GM23338 (cell line): Measurements from ENCODE around the gene BCO1. TPM values are rescaled to one million over a fixed set of nuclear protein-coding genes. Genes with fewer than 3 reads are reported as not detected.

Experiments used
- ATAC-seq: fragments of 200-7000 bp; cut with Tn5 transposase; 3 replicates; pipeline ENCODE4 v1.9.1; 2020
- DNase-seq: peaks from one replicate; pipeline ENCODE4 v3.0.0-alpha.2; 2015; ENCODE audit warnings: low spot score
- H2AFZ ChIP-seq: fragments of 200-600 bp; sonication (generic); 2 replicates; pipeline ENCODE4 v1.8.0; 2016; ENCODE audit warnings: antibody characterized with exemption, mild to moderate bottlenecking, moderate library complexity
- H3F3A ChIP-seq: fragments of 200-600 bp; sonication (generic); replicated peaks from 2 replicates; pipeline ENCODE4 v1.8.0; 2017; ENCODE audit warnings: antibody characterized with exemption, mixed run types, low read depth
- H3K27ac ChIP-seq: fragments of 200-600 bp; sonication (generic); 2 replicates; pipeline ENCODE4 v1.6.1; 2016; ENCODE audit warnings: low read depth
- H3K27me3 ChIP-seq: fragments of 200-600 bp; sonication (generic); 2 replicates; pipeline ENCODE4 v1.8.0; 2016; ENCODE audit warnings: mild to moderate bottlenecking, mixed run types, moderate library complexity; ENCODE audit not compliant: insufficient read depth
- H3K36me3 ChIP-seq: fragments of 200-600 bp; sonication (generic); 2 replicates; pipeline ENCODE4 v1.8.0; 2016; ENCODE audit warnings: mild to moderate bottlenecking; ENCODE audit not compliant: insufficient read depth
- H3K4me1 ChIP-seq: fragments of 200-600 bp; sonication (generic); 2 replicates; pipeline ENCODE4 v1.8.0; 2016; ENCODE audit warnings: mild to moderate bottlenecking, moderate library complexity; ENCODE audit not compliant: insufficient read depth
- H3K4me2 ChIP-seq: fragments of 200-600 bp; sonication (generic); 2 replicates; pipeline ENCODE4 v1.7.1; 2017; ENCODE audit warnings: mixed run types
- H3K4me3 ChIP-seq: fragments of 200-600 bp; sonication (generic); 2 replicates; pipeline ENCODE4 v1.6.1; 2016; ENCODE audit warnings: mixed run types
- H3K79me2 ChIP-seq: fragments of 200-600 bp; sonication (generic); replicated peaks from 2 replicates; pipeline ENCODE4 v1.8.0; 2017; ENCODE audit warnings: mild to moderate bottlenecking; ENCODE audit not compliant: insufficient read depth
- H3K9me2 ChIP-seq: fragments of 200-600 bp; sonication (generic); 2 replicates; pipeline ENCODE4 v1.8.0; 2017; ENCODE audit not compliant: insufficient read depth
- H4K20me1 ChIP-seq: fragments of 200-600 bp; sonication (generic); replicated peaks from 2 replicates; pipeline ENCODE4 v1.8.0; 2017; ENCODE audit warnings: mild to moderate bottlenecking; ENCODE audit not compliant: insufficient read depth
- H3K27ac Mint-ChIP-seq: 2 replicates; pipeline ENCODE4 v1.8.0; 2020; ENCODE audit warnings: inconsistent platforms, mild to moderate bottlenecking, moderate library complexity, mixed read lengths
- H3K27me3 Mint-ChIP-seq: 3 replicates; pipeline ENCODE4 v1.8.0; 2022; ENCODE audit warnings: low read depth, mild to moderate bottlenecking, moderate library complexity, mixed read lengths, inconsistent platforms; ENCODE audit not compliant: insufficient read depth, poor library complexity
- H3K36me3 Mint-ChIP-seq: 3 replicates; pipeline ENCODE4 v1.8.0; 2021; ENCODE audit warnings: low read depth, mild to moderate bottlenecking, inconsistent platforms, moderate library complexity, mixed read lengths
- H3K4me1 Mint-ChIP-seq: 3 replicates; pipeline ENCODE4 v1.8.0; 2020; ENCODE audit warnings: mild to moderate bottlenecking, inconsistent platforms, mixed read lengths
- H3K4me3 Mint-ChIP-seq: 3 replicates; pipeline ENCODE4 v1.8.0; 2021; ENCODE audit warnings: moderate library complexity, mild to moderate bottlenecking, inconsistent platforms, mixed read lengths
- H3K9me3 Mint-ChIP-seq: 3 replicates; pipeline ENCODE4 v1.8.0; 2020; ENCODE audit warnings: moderate library complexity, mild to moderate bottlenecking, inconsistent platforms, mixed read lengths
- CREB1 ChIP-seq: fragments of 250-450 bp; sonication (Bioruptor Pico); IDR thresholded peaks from 2 replicates; pipeline ENCODE4 v1.5.0; 2020; ENCODE audit warnings: low read depth, mild to moderate bottlenecking, moderate library complexity
- EZH2 ChIP-seq: fragments of 200-600 bp; sonication (generic); IDR thresholded peaks from one replicate; pipeline ENCODE4 v1.8.0; 2017; ENCODE audit warnings: antibody characterized with exemption, mild to moderate bottlenecking, low read depth; ENCODE audit not compliant: unreplicated experiment
- EZH2phosphoT487 ChIP-seq: fragments of 200-600 bp; sonication (generic); IDR thresholded peaks from one replicate; pipeline ENCODE4 v1.8.1; 2018; ENCODE audit warnings: antibody characterized with exemption; ENCODE audit not compliant: unreplicated experiment
- JUNB ChIP-seq: IDR thresholded peaks from one replicate; pipeline ENCODE4 v1.6.1; 2016; ENCODE audit warnings: antibody characterized with exemption; ENCODE audit not compliant: unreplicated experiment
- NANOG ChIP-seq: IDR thresholded peaks from 2 replicates; pipeline ENCODE4 v1.6.1; 2016; ENCODE audit warnings: antibody characterized with exemption, borderline replicate concordance
- POLR2AphosphoS5 ChIP-seq: IDR thresholded peaks from 2 replicates; pipeline ENCODE4 v1.6.1; 2016; ENCODE audit warnings: antibody characterized with exemption, low read depth
- STAT1 ChIP-seq: IDR thresholded peaks from one replicate; pipeline ENCODE4 v1.6.1; 2016; ENCODE audit warnings: antibody characterized with exemption; ENCODE audit not compliant: unreplicated experiment
- ZNF114 ChIP-seq: fragments of 250-450 bp; sonication (Bioruptor Pico); IDR thresholded peaks from 2 replicates; pipeline ENCODE4 v1.5.0; 2020; ENCODE audit warnings: mild to moderate bottlenecking, moderate library complexity
- ZNF331 ChIP-seq: fragments of 250-450 bp; sonication (Bioruptor Pico); IDR thresholded peaks from 2 replicates; pipeline ENCODE4 v1.5.0; 2020; ENCODE audit warnings: low read depth, mild to moderate bottlenecking, moderate library complexity
- polyA plus RNA-seq: library from polyadenylated mRNA; unstranded; fragments of >200 nt; fragmentation: Nextera tagmentation; extraction: Ambion mirVana; gene quantifications from 2 replicates; pipeline ENCODE4 v1.2.1, GENCODE V29; 2016
- total RNA-seq: library from RNA; depleted of rRNA; stranded (reverse); fragments of >200 nt; shearing (Covaris generic); gene quantifications from 2 replicates; pipeline ENCODE4 v1.2.3, GENCODE V29; 2014
- TF ChIP-seq, protein P1 (sequence below): fragments of 250-450 bp; sonication (Bioruptor Pico); IDR thresholded peaks from 2 replicates; pipeline ENCODE4 v1.5.0; 2020; ENCODE audit warnings: mild to moderate bottlenecking, moderate library complexity
- TF ChIP-seq, protein P2 (sequence below): IDR thresholded peaks from one replicate; pipeline ENCODE4 v1.6.1; 2018; ENCODE audit warnings: antibody characterized with exemption; ENCODE audit not compliant: unreplicated experiment
- TF ChIP-seq, protein P3 (sequence below): IDR thresholded peaks from 2 replicates; pipeline ENCODE4 v1.6.1; 2016; ENCODE audit warnings: antibody characterized with exemption
- TF ChIP-seq, protein P4 (sequence below), 2 experiments: fragments of 200-600 bp in 1 of 2; sonication (generic) in 1 of 2; conservative IDR thresholded peaks; 2 replicates each; pipeline versions ENCODE4 v1.5.1 to v1.6.1; 2016 to 2017; ENCODE audit warnings: antibody characterized with exemption in 2 of 2, low read depth in 2 of 2, mild to moderate bottlenecking in 2 of 2, moderate library complexity in 1 of 2

Gene BCO1
- total and polyA plus RNA-seq, 2 experiments from 2014 or later: 0.28 TPM; not detected in 1

DNA sequence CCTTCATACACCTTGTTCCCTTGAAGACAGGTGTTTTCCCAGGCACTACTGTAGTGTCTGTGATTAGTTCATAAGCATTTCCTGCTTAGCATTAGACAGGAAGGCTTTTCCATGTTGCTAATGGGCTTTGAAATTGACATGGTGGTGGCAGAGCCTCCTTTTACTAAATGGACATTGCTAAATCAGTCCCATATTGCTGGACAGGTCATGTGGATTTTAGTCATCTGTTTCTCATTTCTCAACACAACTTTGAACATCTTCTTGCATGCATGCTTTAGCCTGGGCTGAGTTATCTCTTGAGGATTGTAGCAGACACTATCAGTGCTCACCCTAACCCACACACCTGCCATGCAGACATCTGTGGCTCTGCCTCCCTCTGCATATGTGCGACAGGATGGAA lies 13.7 kb upstream of the BCO1 start:
- H3K36me3 ChIP-seq: no peaks in the 10 kb centered on the region
- no peaks in the 10 kb centered on the region for H4K20me1 ChIP-seq
- no peak overlapping the region for H3K4me2 ChIP-seq
- H3F3A ChIP-seq: no peaks in the 10 kb centered on the region
- Mint-ChIP-seq H3K36me3 (no peaks in the 10 kb centered on the region), H3K9me3 (no peaks in the 10 kb centered on the region), H3K4me1 (peaks cover 3% of the 10 kb centered on the region; the same call in 1 of the 3 replicates), H3K27ac (no peak overlapping the region), H3K4me3 (no peak overlapping the region), H3K27me3 (peaks cover 3% of the 10 kb centered on the region)
- no peak overlapping the region for H2AFZ ChIP-seq
- no peaks in the 10 kb centered on the region for H3K27me3 ChIP-seq
- no peaks in the 10 kb centered on the region; the same call in 1 of the 2 replicates for H3K4me1 ChIP-seq
- H3K9me2 ChIP-seq: no peaks in the 10 kb centered on the region
- no peak for DNase-seq
- H3K27ac ChIP-seq: no peak overlapping the region
- TF ChIP-seq CREB1 (CRISPR knock-in tag) (no peak), EZH2phosphoT487 (no peak), ZNF114 (CRISPR knock-in tag) (no peak), JUNB (no peak), EZH2 (no peak), ZNF331 (CRISPR knock-in tag) (no peak), POLR2AphosphoS5 (no peak), STAT1 (no peak), NANOG (no peak)
- TF ChIP-seq, protein P1, sequence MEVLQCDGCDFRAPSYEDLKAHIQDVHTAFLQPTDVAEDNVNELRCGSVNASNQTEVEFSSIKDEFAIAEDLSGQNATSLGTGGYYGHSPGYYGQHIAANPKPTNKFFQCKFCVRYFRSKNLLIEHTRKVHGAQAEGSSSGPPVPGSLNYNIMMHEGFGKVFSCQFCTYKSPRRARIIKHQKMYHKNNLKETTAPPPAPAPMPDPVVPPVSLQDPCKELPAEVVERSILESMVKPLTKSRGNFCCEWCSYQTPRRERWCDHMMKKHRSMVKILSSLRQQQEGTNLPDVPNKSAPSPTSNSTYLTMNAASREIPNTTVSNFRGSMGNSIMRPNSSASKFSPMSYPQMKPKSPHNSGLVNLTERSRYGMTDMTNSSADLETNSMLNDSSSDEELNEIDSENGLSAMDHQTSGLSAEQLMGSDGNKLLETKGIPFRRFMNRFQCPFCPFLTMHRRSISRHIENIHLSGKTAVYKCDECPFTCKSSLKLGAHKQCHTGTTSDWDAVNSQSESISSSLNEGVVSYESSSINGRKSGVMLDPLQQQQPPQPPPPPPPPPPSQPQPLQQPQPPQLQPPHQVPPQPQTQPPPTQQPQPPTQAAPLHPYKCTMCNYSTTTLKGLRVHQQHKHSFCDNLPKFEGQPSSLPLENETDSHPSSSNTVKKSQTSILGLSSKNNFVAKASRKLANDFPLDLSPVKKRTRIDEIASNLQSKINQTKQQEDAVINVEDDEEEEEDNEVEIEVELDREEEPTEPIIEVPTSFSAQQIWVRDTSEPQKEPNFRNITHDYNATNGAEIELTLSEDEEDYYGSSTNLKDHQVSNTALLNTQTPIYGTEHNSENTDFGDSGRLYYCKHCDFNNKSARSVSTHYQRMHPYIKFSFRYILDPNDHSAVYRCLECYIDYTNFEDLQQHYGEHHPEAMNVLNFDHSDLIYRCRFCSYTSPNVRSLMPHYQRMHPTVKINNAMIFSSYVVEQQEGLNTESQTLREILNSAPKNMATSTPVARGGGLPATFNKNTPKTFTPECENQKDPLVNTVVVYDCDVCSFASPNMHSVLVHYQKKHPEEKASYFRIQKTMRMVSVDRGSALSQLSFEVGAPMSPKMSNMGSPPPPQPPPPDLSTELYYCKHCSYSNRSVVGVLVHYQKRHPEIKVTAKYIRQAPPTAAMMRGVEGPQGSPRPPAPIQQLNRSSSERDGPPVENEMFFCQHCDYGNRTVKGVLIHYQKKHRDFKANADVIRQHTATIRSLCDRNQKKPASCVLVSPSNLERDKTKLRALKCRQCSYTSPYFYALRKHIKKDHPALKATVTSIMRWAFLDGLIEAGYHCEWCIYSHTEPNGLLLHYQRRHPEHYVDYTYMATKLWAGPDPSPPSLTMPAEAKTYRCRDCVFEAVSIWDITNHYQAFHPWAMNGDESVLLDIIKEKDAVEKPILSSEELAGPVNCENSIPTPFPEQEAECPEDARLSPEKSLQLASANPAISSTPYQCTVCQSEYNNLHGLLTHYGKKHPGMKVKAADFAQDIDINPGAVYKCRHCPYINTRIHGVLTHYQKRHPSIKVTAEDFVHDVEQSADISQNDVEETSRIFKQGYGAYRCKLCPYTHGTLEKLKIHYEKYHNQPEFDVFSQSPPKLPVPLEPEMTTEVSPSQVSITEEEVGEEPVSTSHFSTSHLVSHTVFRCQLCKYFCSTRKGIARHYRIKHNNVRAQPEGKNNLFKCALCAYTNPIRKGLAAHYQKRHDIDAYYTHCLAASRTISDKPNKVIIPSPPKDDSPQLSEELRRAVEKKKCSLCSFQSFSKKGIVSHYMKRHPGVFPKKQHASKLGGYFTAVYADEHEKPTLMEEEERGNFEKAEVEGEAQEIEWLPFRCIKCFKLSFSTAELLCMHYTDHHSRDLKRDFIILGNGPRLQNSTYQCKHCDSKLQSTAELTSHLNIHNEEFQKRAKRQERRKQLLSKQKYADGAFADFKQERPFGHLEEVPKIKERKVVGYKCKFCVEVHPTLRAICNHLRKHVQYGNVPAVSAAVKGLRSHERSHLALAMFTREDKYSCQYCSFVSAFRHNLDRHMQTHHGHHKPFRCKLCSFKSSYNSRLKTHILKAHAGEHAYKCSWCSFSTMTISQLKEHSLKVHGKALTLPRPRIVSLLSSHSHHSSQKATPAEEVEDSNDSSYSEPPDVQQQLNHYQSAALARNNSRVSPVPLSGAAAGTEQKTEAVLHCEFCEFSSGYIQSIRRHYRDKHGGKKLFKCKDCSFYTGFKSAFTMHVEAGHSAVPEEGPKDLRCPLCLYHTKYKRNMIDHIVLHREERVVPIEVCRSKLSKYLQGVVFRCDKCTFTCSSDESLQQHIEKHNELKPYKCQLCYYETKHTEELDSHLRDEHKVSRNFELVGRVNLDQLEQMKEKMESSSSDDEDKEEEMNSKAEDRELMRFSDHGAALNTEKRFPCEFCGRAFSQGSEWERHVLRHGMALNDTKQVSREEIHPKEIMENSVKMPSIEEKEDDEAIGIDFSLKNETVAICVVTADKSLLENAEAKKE (CRISPR knock-in tag): no peak
- TF ChIP-seq, protein P2, sequence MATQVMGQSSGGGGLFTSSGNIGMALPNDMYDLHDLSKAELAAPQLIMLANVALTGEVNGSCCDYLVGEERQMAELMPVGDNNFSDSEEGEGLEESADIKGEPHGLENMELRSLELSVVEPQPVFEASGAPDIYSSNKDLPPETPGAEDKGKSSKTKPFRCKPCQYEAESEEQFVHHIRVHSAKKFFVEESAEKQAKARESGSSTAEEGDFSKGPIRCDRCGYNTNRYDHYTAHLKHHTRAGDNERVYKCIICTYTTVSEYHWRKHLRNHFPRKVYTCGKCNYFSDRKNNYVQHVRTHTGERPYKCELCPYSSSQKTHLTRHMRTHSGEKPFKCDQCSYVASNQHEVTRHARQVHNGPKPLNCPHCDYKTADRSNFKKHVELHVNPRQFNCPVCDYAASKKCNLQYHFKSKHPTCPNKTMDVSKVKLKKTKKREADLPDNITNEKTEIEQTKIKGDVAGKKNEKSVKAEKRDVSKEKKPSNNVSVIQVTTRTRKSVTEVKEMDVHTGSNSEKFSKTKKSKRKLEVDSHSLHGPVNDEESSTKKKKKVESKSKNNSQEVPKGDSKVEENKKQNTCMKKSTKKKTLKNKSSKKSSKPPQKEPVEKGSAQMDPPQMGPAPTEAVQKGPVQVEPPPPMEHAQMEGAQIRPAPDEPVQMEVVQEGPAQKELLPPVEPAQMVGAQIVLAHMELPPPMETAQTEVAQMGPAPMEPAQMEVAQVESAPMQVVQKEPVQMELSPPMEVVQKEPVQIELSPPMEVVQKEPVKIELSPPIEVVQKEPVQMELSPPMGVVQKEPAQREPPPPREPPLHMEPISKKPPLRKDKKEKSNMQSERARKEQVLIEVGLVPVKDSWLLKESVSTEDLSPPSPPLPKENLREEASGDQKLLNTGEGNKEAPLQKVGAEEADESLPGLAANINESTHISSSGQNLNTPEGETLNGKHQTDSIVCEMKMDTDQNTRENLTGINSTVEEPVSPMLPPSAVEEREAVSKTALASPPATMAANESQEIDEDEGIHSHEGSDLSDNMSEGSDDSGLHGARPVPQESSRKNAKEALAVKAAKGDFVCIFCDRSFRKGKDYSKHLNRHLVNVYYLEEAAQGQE: no peak
- TF ChIP-seq, protein P3, sequence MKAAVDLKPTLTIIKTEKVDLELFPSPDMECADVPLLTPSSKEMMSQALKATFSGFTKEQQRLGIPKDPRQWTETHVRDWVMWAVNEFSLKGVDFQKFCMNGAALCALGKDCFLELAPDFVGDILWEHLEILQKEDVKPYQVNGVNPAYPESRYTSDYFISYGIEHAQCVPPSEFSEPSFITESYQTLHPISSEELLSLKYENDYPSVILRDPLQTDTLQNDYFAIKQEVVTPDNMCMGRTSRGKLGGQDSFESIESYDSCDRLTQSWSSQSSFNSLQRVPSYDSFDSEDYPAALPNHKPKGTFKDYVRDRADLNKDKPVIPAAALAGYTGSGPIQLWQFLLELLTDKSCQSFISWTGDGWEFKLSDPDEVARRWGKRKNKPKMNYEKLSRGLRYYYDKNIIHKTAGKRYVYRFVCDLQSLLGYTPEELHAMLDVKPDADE: no peak
- TF ChIP-seq, protein P4, sequence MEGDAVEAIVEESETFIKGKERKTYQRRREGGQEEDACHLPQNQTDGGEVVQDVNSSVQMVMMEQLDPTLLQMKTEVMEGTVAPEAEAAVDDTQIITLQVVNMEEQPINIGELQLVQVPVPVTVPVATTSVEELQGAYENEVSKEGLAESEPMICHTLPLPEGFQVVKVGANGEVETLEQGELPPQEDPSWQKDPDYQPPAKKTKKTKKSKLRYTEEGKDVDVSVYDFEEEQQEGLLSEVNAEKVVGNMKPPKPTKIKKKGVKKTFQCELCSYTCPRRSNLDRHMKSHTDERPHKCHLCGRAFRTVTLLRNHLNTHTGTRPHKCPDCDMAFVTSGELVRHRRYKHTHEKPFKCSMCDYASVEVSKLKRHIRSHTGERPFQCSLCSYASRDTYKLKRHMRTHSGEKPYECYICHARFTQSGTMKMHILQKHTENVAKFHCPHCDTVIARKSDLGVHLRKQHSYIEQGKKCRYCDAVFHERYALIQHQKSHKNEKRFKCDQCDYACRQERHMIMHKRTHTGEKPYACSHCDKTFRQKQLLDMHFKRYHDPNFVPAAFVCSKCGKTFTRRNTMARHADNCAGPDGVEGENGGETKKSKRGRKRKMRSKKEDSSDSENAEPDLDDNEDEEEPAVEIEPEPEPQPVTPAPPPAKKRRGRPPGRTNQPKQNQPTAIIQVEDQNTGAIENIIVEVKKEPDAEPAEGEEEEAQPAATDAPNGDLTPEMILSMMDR (conservative IDR thresholded peaks at IDR 0.05; ENCODE audit: low read depth in 2 of 2): no peak
- no peak for ATAC-seq
- H3K4me3 ChIP-seq: no peak overlapping the region
- H3K79me2 ChIP-seq: no peaks in the 10 kb centered on the region
